Measurements from ENCODE around the gene CCDC33. TPM values are rescaled to one million over a fixed set of nuclear protein-coding genes. Genes with fewer than 3 reads are reported as not detected.

The CCDC33 gene
- total and polyA plus RNA-seq, 12 donors: not detected

DNA sequence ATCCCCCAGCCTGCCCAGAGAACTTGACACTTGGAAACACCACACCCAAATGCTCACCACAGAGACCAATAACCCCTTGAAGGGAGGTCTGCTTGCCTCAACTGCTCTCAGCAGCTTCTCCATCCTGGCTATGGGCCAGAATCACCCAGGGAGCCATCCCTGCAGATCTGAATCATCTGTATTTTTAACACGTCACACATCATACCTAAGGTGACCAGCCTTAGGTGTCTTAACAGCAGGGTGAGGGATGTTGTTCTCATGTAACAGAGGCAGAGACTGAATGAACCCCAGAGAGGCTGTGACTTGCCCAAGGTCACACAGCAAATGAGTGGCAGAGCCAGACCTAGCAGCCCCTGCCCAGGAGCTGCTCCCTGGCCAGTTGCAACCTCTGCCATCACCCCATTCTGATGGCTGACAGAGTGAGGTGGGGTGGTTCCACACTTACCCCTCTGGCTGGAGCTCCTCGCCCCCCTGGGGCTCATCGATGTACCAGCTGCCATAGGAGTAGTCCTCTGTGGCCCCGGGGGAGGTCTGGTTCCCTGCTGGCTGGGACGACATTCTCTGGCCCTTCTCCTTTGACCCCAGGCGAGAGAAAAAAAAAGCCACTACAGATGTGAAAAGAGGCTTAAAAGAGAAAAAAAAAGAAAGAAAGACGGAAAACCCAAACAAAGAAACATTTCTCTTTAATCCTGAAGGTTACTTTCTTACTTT, 34.3 kb upstream of the CCDC33 start:
- Histone ChIP-seq H3K4me3 (no peak overlapping the region), H3K36me3 (no peaks in the 10 kb centered on the region), H3K27ac (no peak overlapping the region), H3K27me3 (no peaks in the 10 kb centered on the region), H3K9me3 (no peaks in the 10 kb centered on the region), H3K4me1 (peaks cover 2 to 52% (median 27%) of the 10 kb centered on the region in 9 donors)
- no peak for TF ChIP-seq CTCF (IDR thresholded peaks at IDR 0.05)
- WGBS, 2 donors: 64 to 65% methylated on average over 7 of the region's 7 CpGs
- ATAC-seq: no peak
- no peak for DNase-seq
- intact Hi-C loops (cut with DNase I): no loop called here

- ATAC-seq (no peak), DNase-seq (no peak)
- 78 to 83% methylated on average over 26 of the region's 26 CpGs for WGBS, 2 donors
- TF ChIP-seq CTCF (IDR thresholded peaks at IDR 0.05): no peak
- no peak within 1 kb of the TSS for H3K4me3 ChIP-seq
- H3K27me3 ChIP-seq: no peaks in the 10 kb centered on the region
- no peak within 1 kb of the TSS for H3K27ac ChIP-seq
- intact Hi-C loops (cut with DNase I): no loop called here
- no peaks in the 10 kb centered on the region for H3K36me3 ChIP-seq
- peaks cover 2 to 52% (median 27%) of the 10 kb centered on the region in 9 donors for H3K4me1 ChIP-seq
- H3K9me3 ChIP-seq: no peaks in the 10 kb centered on the region
These were observed 33.4 kb upstream of the CCDC33 start, which contains the start of gene STRA6 for GRCh38 chr15:74202452-74203401. Gene STRA6 (minus strand): TSS chr15:74202787. CDS start chr15:74202267, 520 bp downstream.

DNA sequence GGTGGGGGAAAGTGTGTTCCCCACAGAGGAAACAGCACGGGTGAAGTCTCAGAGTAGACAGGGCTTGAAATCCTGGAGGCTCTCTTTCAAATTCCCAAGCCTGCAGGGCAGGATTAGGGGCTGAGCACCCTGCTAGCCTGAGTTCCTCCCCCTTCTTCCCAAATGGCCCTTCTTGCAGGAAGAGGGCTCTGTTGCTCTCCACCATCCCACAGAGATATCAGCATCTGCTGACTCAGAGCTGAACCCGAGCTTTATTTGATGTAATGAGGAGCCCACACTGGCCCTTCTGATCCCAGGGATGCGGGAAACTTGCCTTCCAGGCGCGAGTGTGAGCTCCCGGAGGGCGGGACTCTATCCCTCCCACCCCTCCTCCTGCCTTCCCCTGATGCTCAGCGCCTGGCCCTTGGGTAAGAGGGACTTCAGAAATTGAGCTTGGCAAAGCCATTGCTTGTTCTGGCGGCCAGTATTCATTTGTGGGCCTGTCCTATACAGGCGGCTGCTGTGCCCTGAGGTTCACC, 32.2 kb upstream of the CCDC33 start:
- H3K27me3 ChIP-seq: no peaks in the 10 kb centered on the region
- H3K27ac ChIP-seq: no peak overlapping the region
- H3K4me3 ChIP-seq: no peak overlapping the region
- H3K4me1 ChIP-seq: peaks cover 2 to 52% (median 27%) of the 10 kb centered on the region in 9 donors
- ATAC-seq (peak in 7 of 8 donors; percentile 19 to 68 (median 35)), DNase-seq (peak; percentile 24 to 40)
- intact Hi-C loops (cut with DNase I): no loop called here
- 61 to 66% methylated on average over 10 of the region's 10 CpGs for WGBS, 2 donors
- no peak for TF ChIP-seq CTCF (IDR thresholded peaks at IDR 0.05)
- no peaks in the 10 kb centered on the region for H3K9me3 ChIP-seq
- H3K36me3 ChIP-seq: no peaks in the 10 kb centered on the region

DNA sequence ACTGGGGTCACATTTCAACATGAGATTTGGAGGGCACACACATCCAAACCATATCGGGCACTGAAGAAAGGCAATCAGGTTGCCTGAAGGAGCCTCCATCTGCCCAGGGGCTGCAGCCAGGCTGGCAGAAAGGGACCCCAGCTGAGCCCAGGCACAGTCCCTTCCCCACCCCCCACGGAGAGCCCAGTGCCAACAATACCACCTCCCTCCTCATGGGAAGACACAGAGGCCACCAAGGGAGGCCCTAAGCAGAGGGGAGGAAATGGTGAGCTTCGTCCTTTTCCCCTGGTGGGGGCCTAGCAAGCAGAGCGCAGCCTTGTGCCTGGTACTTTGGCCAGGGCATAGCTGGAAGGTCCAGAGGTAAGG, 30.6 kb upstream of the CCDC33 start:
- peaks cover 2 to 56% (median 24%) of the 10 kb centered on the region in 9 donors for H3K4me1 ChIP-seq
- intact Hi-C loops (cut with DNase I): no loop called here

More for the DNA sequence above, 30.6 kb upstream of the CCDC33 start:
- Histone ChIP-seq H3K36me3 (no peaks in the 10 kb centered on the region), H3K4me3 (no peak overlapping the region), H3K27me3 (no peaks in the 10 kb centered on the region), H3K27ac (no peak overlapping the region), H3K9me3 (no peaks in the 10 kb centered on the region)
- DNase-seq: no peak
- no peak for ATAC-seq
- WGBS, 2 donors: 78 to 79% methylated on average over 4 of the region's 4 CpGs
- no peak for TF ChIP-seq CTCF (IDR thresholded peaks at IDR 0.05)

All from heart right ventricle (tissue), 16 donors.